ENCODE measurements around the gene PROM2.
"Not testable (repeated sequence)": the region's sequence is repeated elsewhere in the genome, so short reads cannot be mapped to it uniquely, and the experiment has no call there.

PROM2 gene

DNA sequence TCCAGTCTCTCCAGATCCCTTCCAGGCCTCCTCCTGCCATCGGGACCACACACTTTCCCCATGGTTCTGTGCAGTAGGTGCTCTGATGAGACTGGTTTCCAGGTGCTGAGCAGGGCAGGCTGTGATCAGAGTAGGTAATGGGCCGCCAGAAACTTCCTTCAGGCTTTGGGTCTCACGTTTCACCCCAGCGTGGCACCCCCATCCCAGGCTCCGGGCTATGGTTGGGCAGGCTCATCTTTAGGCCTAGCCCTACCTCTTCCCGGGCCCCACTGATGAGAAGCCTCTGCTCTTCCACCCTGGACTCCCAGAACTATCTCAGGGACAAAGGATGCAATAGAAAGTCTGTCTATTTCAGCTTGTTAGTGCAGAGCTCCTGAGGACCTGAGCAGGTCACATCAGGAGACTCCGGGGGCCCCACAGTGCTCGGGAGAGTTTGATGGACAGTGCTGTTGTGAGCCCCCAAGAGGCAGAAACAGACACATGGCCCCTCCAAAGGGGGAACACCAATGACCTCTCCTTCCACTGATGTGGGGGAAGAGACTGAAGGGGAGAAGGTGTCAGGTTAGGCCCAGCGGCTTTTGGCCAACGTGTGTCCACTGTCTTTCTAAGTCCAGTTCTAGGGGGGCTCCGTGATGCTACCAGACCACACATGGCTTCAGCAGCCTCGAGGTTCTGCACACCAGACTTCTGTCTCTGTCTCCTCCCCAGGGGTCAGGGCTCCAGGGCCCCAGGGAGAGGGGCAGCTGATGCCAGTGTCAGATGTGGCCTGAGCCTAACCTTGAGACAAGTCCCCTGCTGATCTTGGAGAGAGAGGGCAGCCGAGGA is 5.8 kb upstream of the PROM2 start:
- DNase-seq = no peak

GRCh38 chr2:95269036-95269680 is 5.1 kb upstream of the PROM2 start:
- DNase-seq = no peak

- DNase-seq = not testable (repeated sequence)
Observed at GRCh38 chr2:95269745-95270144, 4.5 kb upstream of the PROM2 start.

DNA sequence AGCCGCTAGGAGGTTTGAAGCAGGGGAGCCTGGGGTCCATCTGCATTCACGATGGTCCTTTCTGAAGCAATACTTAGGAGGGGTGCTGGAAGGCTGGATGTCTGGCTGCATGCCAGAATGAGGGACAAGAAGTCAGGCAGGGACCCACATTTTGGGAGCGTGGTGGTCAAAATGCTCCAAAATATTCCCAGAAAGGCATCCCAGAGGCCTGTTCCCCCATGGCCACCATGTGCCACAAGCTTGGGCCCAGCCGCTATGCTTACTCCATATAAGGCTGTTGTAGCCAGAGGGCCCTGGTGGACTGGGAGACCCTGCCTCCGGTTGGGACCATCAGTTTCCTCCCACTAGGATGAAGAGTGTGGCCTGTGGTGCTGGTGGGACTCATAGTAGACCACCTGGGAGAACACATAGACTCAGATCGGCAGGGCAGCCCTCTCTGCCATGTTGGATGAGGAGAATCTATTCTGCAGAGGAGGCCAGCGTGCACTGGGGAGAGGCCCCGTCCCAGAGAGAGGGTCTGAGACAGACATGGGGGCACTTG is 3.6 kb upstream of the PROM2 start:
- no peak for DNase-seq

DNA sequence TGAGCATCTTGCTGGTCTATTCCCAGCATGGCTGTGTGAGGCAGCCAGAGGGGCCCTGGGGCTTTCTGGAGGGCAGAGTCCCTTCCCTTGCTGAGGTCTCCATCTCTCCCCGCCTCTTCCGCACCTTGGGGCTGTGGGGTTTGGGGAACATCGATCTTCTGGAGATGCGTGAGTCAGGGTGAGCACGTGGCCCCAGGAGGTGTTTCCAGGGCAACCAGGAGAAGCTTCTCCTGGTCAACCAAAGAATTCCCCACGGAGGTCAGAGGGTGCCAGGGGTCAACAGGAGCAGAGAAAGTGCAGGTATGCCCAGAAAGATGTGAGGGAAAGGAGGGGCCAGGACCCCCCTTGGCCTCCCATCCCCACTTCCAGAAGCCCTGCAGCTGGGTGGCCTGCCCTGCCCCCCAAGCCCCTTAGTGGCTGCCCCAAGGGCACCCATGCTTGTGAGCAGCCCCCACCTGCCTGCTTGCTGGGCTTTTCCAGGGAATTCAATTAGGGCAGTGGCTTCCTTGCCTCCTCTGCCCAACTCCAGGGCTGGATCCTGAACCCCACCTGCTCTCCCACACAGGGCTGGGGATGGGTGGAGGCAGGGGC is 2.8 kb upstream of the PROM2 start:
- DNase-seq = no peak

GRCh38 chr2:95272299-95272751 is 1.9 kb upstream of the PROM2 start:
- no peak for DNase-seq

DNA sequence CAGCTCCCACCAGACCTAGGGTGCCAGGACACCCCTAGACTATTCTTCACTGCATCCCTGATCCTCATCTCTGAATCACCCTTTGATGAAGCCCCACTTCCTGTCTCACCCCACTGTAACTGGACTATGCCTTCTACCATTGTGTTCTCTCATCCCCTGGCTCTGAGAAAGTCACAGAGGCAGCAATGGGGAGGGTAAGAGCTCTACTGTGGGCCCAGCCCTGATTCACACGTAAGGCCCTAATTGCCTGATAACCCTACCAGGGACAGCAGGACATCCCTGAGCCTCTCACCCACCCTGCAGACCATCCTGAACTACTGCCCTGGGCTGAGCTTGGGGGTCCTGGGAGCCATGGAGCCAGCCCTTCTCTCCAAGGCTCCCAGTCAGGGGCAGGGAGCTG is 1.5 kb upstream of the PROM2 start:
- DNase-seq = no peak

DNA sequence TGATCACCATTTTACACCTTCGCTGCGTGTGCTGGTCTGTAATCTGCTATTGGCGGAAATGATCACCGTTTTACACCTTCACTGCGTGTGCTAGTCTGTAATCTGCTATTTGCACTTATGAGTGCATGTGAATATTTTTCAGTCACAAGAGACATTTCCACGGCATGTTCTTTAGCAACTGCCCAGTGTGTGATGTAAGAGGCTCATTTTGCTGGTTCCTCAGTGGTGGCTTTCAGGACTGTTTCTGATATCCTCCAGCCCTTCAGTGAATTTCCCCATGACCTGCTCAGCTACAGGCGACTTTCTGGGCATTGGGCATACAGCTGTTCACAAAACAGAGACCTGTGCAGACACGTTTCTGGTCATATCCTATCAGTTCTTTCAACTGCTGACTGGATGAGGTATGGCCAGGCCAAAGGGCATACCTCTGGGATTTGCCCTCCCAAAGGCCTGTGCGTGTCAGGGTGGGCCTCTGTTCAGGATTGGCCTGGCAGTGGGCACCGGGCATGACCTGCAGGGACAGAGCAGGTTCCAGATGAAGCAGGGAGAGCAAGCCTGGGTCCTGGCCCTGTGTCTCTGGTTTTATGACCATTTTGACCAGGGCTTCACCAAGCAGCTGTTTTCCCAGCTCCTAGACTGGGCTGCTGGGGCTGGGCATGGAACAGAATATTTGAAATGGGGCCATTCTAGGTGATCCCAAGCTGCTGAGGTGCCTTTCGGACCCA is 521 bp upstream of the PROM2 start:
- no peak for DNase-seq

DNA sequence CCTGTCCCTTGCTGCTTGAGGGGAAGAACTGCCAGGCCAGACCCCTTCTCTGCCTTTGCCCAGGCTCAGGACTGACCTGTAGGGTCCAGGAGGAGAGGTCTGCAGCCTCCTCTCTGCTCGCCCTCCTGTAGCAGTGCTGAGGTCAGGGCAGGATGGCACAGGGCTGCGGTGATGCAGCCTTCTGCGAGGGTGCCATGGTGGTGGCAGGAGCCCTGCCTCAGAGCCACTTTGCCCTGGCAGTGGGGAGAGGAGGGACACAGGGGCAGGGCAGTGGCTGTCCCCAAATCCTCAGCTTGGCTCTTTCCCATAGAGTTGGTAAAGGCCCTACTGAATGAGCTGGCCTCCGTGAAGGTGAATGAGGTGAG is 884 bp downstream of the PROM2 start:
- no peak for DNase-seq

GRCh38 chr2:95275601-95276243 is 1.5 kb downstream of the PROM2 start:
- DNase-seq = no peak

DNA sequence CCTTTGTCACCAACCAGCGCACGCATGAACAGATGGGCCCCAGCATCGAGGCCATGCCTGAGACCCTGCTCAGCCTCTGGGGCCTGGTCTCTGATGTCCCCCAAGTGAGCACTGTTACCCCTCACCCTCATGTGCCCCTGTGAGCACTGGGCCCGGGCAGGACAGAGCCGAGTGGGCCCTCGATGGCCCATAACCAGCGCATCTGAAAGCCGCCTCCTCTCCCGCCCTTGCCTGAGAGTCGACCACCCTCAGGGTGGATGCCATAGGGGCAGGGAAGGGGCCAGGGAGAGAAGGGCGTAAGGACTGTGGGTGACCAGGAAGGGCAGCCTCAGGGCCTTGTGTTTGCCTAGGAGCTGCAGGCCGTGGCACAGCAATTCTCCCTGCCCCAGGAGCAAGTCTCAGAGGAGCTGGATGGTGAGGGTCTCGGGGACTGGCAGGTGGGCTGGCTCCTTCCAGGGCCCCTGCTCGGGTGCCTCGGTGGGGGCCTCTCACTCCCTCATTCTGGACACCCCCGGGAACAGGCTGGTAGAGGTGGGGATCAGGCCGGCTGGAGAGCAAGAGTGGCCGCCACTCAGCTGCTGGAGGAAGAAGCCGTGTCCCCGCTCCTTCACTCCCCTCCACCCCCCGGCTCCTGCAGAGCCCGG is 2.1 kb downstream of the PROM2 start:
- no peak for DNase-seq

DNA sequence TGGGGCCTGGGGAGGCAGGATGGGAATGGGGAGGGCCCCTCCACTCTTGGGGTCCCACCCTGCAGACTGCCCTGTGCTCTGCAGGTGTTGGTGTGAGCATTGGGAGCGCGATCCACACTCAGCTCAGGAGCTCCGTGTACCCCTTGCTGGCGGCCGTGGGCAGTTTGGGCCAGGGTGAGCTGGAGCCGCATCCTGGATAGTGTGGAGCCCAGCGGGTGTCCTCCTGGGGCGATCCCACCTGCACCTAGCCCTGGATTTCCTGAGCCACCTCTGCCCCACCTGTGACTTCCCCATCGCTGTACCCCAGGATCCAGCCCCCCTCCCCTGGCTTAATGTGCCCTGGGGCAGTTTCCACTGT is 2.6 kb downstream of the PROM2 start:
- no peak for DNase-seq

- DNase-seq = no peak
Observed at GRCh38 chr2:95277246-95277906, 3.1 kb downstream of the PROM2 start.

DNA sequence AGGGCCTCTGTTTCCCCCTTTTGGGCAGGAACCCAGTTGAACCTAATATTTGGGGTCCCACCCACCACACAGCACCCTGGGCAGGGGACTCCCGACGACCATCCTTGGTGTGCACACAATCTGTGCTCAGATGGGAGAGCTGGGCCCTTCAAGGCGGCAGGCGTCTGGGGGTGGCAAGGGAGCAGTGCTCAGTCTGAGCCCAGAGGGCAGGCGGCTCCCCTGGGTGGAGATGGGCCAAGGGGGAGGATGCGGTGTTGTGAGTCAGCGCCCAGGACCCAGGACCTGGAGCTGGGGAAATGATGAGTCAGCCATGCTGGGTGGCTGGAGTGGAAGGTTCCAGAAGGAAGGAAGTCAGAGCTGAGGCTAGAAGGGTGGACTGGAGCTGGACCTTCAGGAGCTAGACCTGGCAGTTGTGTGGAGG is 3.8 kb downstream of the PROM2 start:
- DNase-seq = no peak

DNA sequence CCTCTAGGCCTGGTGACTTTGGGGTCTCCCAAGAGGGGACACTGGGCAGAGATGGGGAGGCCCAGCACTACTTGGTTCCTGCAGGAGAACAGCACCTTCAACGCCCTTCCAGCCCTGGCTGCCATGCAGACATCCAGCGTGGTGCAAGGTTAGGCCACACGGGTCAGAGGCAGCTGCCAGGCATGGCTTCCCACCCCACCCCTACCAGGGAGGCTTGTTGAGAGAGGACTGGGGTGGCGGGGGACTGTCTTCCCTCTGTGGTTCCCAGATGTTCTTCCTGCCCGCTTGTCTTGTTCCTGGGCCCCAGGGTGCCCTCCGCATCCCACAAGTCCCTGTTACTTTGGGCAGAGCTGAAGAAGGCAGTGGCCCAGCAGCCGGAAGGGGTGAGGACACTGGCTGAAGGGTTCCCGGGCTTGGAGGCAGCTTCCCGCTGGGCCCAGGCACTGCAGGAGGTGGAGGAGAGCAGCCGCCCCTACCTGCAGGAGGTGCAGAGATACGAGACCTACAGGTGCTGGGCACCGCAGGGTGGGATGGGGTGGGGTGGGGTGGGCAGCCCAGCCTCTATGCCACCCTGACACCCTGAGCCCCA is 4.5 kb downstream of the PROM2 start:
- DNase-seq = no peak

DNA sequence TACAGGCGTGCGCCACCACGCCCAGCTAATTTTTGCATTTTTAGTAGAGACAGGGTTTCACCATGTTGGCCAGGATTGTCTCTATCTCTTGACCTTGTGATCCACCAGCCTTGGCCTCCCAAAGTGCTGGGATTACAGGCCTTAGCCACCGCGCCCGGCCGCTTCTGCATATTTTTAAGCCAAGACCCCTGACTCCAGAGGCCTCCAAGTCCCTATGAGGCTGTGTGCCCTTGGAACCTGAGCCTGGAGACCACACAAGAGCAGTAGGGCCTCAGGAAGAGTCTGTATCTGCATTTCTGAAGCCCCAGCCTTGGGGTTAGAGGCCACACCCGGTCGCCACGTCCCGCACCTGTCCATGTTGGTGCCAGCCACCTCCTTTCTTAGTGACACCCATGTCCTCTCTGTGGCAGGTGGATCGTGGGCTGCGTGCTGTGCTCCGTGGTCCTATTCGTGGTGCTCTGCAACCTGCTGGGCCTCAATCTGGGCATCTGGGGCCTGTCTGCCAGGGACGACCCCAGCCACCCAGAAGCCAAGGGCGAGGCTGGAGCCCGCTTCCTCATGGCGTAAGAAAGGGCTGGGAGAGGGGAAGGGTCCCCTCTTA is 5.3 kb downstream of the PROM2 start:
- DNase-seq = no peak

GRCh38 chr2:95281071-95281470 is 6.8 kb downstream of the PROM2 start:
- DNase-seq = no peak

DNA sequence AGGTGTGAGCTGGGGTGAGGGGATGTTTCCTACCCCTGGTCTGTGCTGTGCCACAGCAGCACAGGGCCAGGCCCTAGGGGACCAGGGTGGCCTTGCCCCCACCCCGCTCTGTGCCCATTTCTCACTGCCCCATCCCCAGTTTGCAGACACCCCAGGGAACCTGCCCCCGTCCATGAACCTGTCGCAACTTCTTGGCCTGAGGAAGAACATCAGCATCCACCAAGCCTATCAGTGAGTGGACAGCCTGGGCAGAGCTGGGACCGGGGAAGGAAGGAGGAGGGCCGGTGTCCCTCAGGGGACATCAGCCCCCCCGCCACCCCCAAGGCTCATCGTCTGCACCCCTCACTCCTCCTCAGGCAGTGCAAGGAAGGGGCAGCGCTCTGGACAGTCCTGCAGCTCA is 7.5 kb downstream of the PROM2 start:
- DNase-seq = no peak

GRCh38 chr2:95282458-95282857 is 8.2 kb downstream of the PROM2 start:
- DNase-seq = no peak

DNA sequence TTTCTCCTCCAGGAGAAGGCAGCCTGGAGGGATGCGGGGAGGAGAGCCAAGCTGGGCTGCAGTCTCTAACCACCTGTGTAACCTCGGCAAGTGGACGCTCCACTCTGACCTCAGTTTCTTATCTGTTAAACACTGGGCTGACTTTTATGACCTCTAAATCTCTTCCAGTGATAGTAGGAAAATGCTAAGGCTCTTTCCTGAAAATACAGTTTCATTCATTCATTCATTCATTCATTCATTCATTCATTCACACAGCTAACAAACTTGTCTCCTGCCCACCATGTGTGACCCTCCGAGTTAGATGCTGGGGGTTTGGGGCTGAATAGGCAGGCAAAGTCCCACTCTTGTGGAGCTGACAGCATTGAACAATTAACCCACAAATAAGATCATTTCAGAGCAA is 9.3 kb downstream of the PROM2 start:
- DNase-seq = no peak
